Aorta (tissue), 5 donors: ENCODE results near the gene PASD1. TPM values are rescaled to one million over a fixed set of nuclear protein-coding genes. Genes with fewer than 3 reads are reported as not detected.

Source experiments
- ATAC-seq: fragments of 200-7000 bp; cut with Tn5 transposase; one replicate; pipeline ENCODE4 v1.9.1; 2022; ENCODE audit warnings: moderate library complexity; ENCODE audit not compliant: low FRiP score
- DNase-seq, 2 donors: peaks; one replicate each; pipeline ENCODE4 v3.0.0-alpha.2; 2020
- H3K27ac ChIP-seq, 2 donors: one replicate each; pipeline ENCODE4 v1.5.1; 2013; ENCODE audit warnings: low read length in 2 of 2, mild to moderate bottlenecking in 2 of 2, moderate library complexity in 2 of 2, control low read depth in 1 of 2, inconsistent platforms in 1 of 2, low read depth in 1 of 2
- H3K27me3 ChIP-seq, 2 donors: one replicate each; pipeline ENCODE4 v1.6.1; 2013; ENCODE audit warnings: control low read depth in 1 of 2, low read length in 1 of 2, mild to moderate bottlenecking in 1 of 2, moderate library complexity in 1 of 2; ENCODE audit not compliant: insufficient read depth in 2 of 2, control insufficient read depth in 1 of 2
- H3K36me3 ChIP-seq, 2 donors: one replicate each; pipeline ENCODE4 v1.6.1; 2013; ENCODE audit warnings: control low read depth in 1 of 2, low read length in 1 of 2, mild to moderate bottlenecking in 1 of 2; ENCODE audit not compliant: insufficient read depth in 2 of 2, control insufficient read depth in 1 of 2
- H3K4me1 ChIP-seq, 2 donors: one replicate each; pipeline ENCODE4 v1.6.1; 2013; ENCODE audit warnings: low read length in 2 of 2, control low read depth in 1 of 2, mild to moderate bottlenecking in 1 of 2, moderate library complexity in 1 of 2; ENCODE audit not compliant: insufficient read depth in 2 of 2, control insufficient read depth in 1 of 2
- H3K4me3 ChIP-seq, 2 donors: one replicate each; pipeline ENCODE4 v1.5.1; 2013; ENCODE audit warnings: low read length in 2 of 2, control low read depth in 1 of 2, mild to moderate bottlenecking in 1 of 2
- H3K9me3 ChIP-seq: one replicate; pipeline ENCODE4 v1.6.1; 2013; ENCODE audit warnings: mild to moderate bottlenecking, low read length; ENCODE audit not compliant: control insufficient read depth
- WGBS, 2 donors: extraction: QIAGEN DNeasy Blood & Tissue Kit; methylation state at CpG; one replicate each; pipeline ENCODE4 v1.1.7; 2013; 5-methylcytosine and 5-hydroxymethylcytosine counted together
- intact Hi-C, 2 donors: fragments of 100-400 bp; cut with DNase I; formaldehyde crosslinking; loops; one replicate each; pipeline versions ENCODE4 v1.14.2 to v1.15.0; 2022
- polyA plus RNA-seq, 2 donors: library from polyadenylated mRNA; stranded (reverse); fragments of 200-250 nt; gene quantifications; one replicate each; pipeline ENCODE4 v1.2.3, GENCODE V29; 2013
- total RNA-seq, 2 donors: library from RNA; stranded (reverse); fragmentation: NEBNext Ultra II Directional; extraction: Animal tissue kit (Norgen Biotek cat#: 25700); gene quantifications; one replicate each; pipeline ENCODE4 v1.2.1, GENCODE V29; 2021
- donor health status: healthy with polysubstance abuse.
- donor health status: Bipolar disorder and iron deficiency.
- donor health status: DM: no; HTN: no; CAD: no.
- donor health status: DM: no; HTN: no; CAD: no.
- donor health status: DM: yes; HTN: yes; CAD: no.

The PASD1 gene
- total and polyA plus RNA-seq, 4 donors = not detected

- H3K36me3 ChIP-seq = no peaks in the 10 kb centered on the region
- intact Hi-C loops = no loop called here
- ATAC-seq = no peak
Measured at GRCh38 chrX:151725338-151725614, 161.8 kb downstream of the PASD1 start.

More at GRCh38 chrX:151725338-151725614, 161.8 kb downstream of the PASD1 start:
- Histone ChIP-seq H3K27ac (no peak overlapping the region), H3K4me3 (no peak overlapping the region), H3K27me3 (no peaks in the 10 kb centered on the region), H3K4me1 (no peaks in the 10 kb centered on the region), H3K9me3 (no peaks in the 10 kb centered on the region)
- WGBS, 2 donors = 10 to 18% methylated on average over 1 of the region's 1 CpG
- DNase-seq = peak in 1 of 2 donors; percentile 58

Other genes with a start within 250 kb of the PASD1 start
- 10 to 100 TPM; 23.2 to 24.8 TPM for gene VMA21, start 166.5 kb upstream of the PASD1 start, total RNA-seq
- 10 to 100 TPM in 1 of 2 donors, 1 to 10 TPM in 1; 8.1 to 10.9 TPM for gene VMA21, start 166.5 kb upstream of the PASD1 start, polyA plus RNA-seq
- 1 to 10 TPM in 1 of 2 donors, under 1 TPM in 1; 0.49 to 2.8 TPM for gene PRRG3, start 131.8 kb downstream of the PASD1 start, total RNA-seq
- gene PRRG3, start 131.8 kb downstream of the PASD1 start, polyA plus RNA-seq = not detected
- not detected for gene FATE1, start 152.4 kb downstream of the PASD1 start, total RNA-seq
- gene FATE1, start 152.4 kb downstream of the PASD1 start, polyA plus RNA-seq = not detected
- not detected for gene CNGA2, start 171.1 kb downstream of the PASD1 start, total RNA-seq
- gene CNGA2, start 171.1 kb downstream of the PASD1 start, polyA plus RNA-seq = not detected